ENCODE results near the gene CCDC149. TPM values are rescaled to one million over a fixed set of nuclear protein-coding genes. Genes with fewer than 3 reads are reported as not detected.

CCDC149 gene
- total and polyA plus RNA-seq, 9 of the 15 experiments (the other 6 are each of a cell fraction or from before 2014, with no cell fraction given): 0.04 to 0.18 TPM; not detected in 7

GRCh38 chr4:24793219-24794005, 119.4 kb downstream of the CCDC149 start:
- DNase-seq (ENCODE audit: extremely low read depth in 1 of 4, low spot score in 3 of 4) (peak in 2 of 4 experiments; percentile 11 to 22), ATAC-seq (0 out of 3 replicates have a peak, but pooled peaks have one; percentile 24), FAIRE-seq (no peak)
- intact Hi-C loops (cut with micrococcal nuclease) (no loop called here), in situ Hi-C loops (cut with MboI) (no loop called here)
- no peak overlapping the region for H2AFZ ChIP-seq (ENCODE audit: low read depth, low read length)
- TF ChIP-seq CTCFL (IDR thresholded peaks at IDR 0.05; ENCODE audit: borderline replicate concordance, insufficient read depth, low read depth, low read length, poor library complexity, severe bottlenecking) (peak; percentile 42), ZNF3 (CRISPR knock-in tag; IDR thresholded peaks at IDR 0.05) (no peak), RFX1 (IDR thresholded peaks at IDR 0.05) (no peak), ZNF197 (CRISPR knock-in tag; IDR thresholded peaks at IDR 0.05; ENCODE audit: low read depth) (no peak), CTCF (IDR thresholded peaks at IDR 0.05 in 2 of 3, conservative IDR thresholded peaks at IDR 0.05 in 1 of 3; ENCODE audit: insufficient read depth in 2 of 3, low read depth in 1 of 3, low read length in 3 of 3) (peak; percentile 9 to 35 (median 20); a peak in 1 of 6 replicates)
- POLR2A ChIA-PET: interaction anchor here (1.5 kb wide), 1 partner anchor 11 kb away, joined by 4 read pairs; no protein-coding TSS in a partner anchor
- H3K79me2 ChIP-seq (ENCODE audit: control insufficient read depth, insufficient read depth, low read length): no peaks in the 10 kb centered on the region
- WGBS (ENCODE audit: insufficient coverage, low coverage, missing lambda C conversion rate): under 1% methylated on average over 8 of the region's 8 CpGs
- CTCF ChIA-PET (ENCODE audit: low intra/inter-chr PET ratio): no interaction called here
- H3K27me3 ChIP-seq (ENCODE audit: control insufficient read depth in 2 of 2, insufficient read depth in 2 of 2, low read length in 2 of 2): peaks cover 2 to 19% of the 10 kb centered on the region in 2 experiments; a peak in 4 of 5 replicates
- H3K4me1 ChIP-seq (replicated peaks in 1 of 2; ENCODE audit: control insufficient read depth in 2 of 2, insufficient read depth in 2 of 2, low read length in 2 of 2): peaks cover 8 to 19% of the 10 kb centered on the region in 2 experiments; a peak in 4 of 5 replicates
- no peak overlapping the region for H3K27ac ChIP-seq (ENCODE audit: extremely low read depth, low read depth, low read length)
- H3K36me3 ChIP-seq (ENCODE audit: control insufficient read depth, insufficient read depth, low read length): no peaks in the 10 kb centered on the region
- BruUV-seq (replicated peaks): no TSS peak
- H3K4me2 ChIP-seq (ENCODE audit: insufficient read depth, low read length): no peak overlapping the region; the same call in 1 of the 2 replicates
- H3K9ac ChIP-seq (ENCODE audit: insufficient read depth in 1 of 2, low read depth in 2 of 2, low read length in 2 of 2): no peak overlapping the region
- H3K4me3 ChIP-seq: no peak overlapping the region
- no peaks in the 10 kb centered on the region for H3K9me1 ChIP-seq (ENCODE audit: control insufficient read depth, insufficient read depth, low read length)
- no peaks in the 10 kb centered on the region; the same call in 1 of the 2 replicates for H4K20me1 ChIP-seq (replicated peaks; ENCODE audit: control insufficient read depth, insufficient read depth, low read length)
- no peaks in the 10 kb centered on the region for H3K9me3 ChIP-seq (replicated peaks; ENCODE audit: control insufficient read depth, insufficient read depth, low read depth, low read length)
